GM18505 (cell line): ENCODE results near the gene TBL1X.

Experiments used
- ATAC-seq: cut with Tn5 transposase; IDR thresholded peaks from one replicate; pipeline ENCODE4 v1.9.1; 2021; ENCODE audit not compliant: unreplicated experiment
- POLR2A ChIP-seq: IDR thresholded peaks from 4 replicates; pipeline ENCODE4 v1.6.1; 2011; ENCODE audit warnings: borderline replicate concordance; ENCODE audit not compliant: insufficient read depth, insufficient read length; ENCODE audit errors: extremely low read depth

Gene TBL1X

DNA sequence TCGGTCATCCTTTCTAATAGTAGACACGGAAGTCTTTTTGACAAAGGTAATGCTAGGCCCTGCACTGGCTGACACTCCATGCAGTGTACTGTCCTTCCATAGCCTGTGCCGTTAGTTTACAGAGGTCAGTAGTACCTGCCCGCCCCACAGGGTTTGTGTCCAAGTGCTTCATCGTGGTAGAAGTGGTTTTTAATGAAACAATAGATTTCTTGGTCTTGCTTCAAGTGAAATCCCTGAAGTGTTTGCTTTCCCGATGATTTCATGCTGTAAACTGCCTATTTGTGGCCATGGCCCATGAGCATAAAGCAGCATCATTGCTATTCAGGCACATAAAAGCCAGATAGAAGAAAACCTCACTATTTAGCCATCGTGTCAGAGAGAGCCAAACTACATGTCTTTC is 161.5 kb downstream of the TBL1X start:
- TF ChIP-seq POLR2A = no peak

GRCh38 chrX:9627922-9628321 is 163.1 kb downstream of the TBL1X start:
- no peak for TF ChIP-seq POLR2A
- ATAC-seq = no peak

More for the DNA sequence above, 161.5 kb downstream of the TBL1X start:
- ATAC-seq = no peak

GRCh38 chrX:9628779-9629493 is 164.1 kb downstream of the TBL1X start:
- ATAC-seq = no peak
- no peak for TF ChIP-seq POLR2A

DNA sequence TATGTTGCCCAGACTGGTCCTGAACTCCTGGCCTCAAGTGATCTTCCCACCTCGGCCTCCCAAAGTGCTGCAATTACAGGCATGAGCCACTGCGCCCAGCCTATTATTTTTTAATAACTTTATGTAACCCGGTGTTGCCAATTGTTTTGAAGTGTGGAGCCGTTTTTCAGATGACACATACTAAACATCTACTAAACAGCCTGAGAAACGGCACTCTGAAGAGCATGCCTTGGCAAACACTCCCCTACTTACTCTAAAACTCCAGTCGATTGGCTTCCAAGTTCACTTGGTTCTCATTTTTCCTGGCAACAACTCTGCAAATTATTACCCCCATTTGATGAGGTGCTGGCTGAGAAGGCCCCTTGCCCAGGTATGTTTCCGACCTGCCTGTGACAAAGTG is 169.7 kb downstream of the TBL1X start:
- ATAC-seq = no peak
- TF ChIP-seq POLR2A = no peak

GRCh38 chrX:9635368-9635767 is 170.5 kb downstream of the TBL1X start:
- TF ChIP-seq POLR2A = no peak
- no peak for ATAC-seq

- no peak for ATAC-seq
- no peak for TF ChIP-seq POLR2A
Measured at GRCh38 chrX:9635803-9636202, 170.9 kb downstream of the TBL1X start.

DNA sequence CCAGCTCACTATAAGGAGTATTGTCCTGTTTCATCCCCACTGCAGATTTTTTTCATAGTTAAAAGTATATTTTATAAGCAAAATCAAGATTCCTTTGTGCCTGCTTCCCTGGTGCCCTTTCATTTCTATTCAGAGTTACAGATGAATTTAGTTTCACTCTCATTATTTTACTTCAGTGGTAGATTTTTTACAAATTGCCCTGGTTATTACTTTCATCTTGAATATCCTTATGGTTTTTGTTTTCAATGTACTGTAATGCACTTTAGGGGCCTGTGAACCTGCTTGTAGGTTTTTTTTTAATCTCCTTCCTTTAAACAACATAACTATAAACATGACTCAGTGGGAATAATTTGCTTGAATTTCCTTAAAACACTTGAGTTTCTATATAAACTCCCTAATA is 174.0 kb downstream of the TBL1X start:
- no peak for TF ChIP-seq POLR2A
- ATAC-seq = no peak

DNA sequence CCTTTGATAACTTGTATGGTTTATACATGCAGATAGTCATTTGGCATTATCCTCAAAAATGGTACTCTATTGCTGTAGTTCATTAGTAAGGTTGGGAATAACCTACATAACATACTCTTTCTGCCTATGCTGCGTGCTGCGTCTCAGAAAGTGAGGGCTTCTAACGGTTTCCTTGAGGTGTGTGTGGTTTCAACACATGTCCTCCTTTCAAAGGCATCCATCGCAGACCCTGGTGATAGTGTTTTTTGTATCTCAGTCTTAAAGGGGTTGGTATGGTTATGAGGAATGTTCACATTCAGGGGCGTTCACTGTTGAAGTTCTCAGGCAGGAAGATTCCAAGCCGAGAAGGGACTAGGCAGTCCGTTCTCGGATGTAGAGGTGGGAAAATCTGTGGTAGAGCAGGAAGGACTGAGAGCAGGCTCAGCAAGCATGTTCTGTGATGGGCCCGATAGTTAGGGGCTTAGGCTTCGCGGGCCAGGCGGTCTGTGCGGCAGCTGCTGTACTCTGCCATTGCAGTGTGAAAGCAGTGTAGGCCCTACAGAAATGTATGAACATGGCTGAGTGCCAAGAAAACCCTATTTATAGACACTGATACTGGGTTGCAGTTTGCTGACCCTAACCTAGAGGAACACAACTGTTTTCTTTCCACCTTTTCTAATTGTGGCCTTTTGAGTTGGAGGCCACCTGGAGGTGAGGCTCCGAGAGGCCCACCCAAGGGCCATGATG is 177.6 kb downstream of the TBL1X start:
- ATAC-seq = no peak
- no peak for TF ChIP-seq POLR2A

DNA sequence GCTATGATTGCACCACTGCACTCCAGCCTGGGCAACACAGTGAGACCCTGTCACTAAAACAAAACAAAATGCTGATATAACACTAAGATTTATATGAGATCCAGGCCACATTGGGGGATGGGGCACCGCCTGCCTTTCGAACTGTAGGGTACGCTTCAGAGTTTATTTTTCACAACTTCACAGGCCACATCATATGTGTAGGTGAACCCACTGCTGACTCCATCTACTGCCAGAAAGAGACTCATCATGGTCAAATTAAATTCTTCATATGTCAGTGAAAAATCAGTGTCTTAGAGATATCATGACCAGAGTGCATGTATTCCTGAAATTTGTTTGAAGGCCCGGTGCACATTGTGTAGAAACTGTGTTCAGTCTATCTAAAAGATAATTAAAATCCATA is 178.9 kb downstream of the TBL1X start:
- no peak for ATAC-seq
- TF ChIP-seq POLR2A = no peak

DNA sequence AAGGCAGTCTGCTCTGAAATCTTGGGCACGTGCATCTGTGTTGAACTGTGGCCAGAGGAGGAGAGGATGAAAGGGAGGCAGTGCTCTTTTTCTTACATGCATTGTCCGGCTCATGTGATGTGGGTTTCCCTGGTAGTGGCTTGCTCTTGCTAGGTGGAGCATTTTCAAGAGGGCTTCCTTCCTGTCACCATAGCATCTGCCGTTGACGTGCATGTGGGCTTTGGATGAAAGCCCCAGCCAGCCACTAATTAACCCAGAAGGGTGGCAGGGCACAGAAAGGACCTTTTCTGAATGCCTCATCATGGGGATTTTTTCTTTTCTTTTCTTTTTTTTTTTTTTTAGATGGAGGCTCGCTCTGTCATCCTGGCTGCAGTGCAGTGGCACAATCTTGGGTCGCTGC is 179.5 kb downstream of the TBL1X start:
- peak; percentile 70 for ATAC-seq
- no peak for TF ChIP-seq POLR2A

GRCh38 chrX:9646471-9647224 is 181.8 kb downstream of the TBL1X start:
- TF ChIP-seq POLR2A = no peak
- ATAC-seq = no peak

DNA sequence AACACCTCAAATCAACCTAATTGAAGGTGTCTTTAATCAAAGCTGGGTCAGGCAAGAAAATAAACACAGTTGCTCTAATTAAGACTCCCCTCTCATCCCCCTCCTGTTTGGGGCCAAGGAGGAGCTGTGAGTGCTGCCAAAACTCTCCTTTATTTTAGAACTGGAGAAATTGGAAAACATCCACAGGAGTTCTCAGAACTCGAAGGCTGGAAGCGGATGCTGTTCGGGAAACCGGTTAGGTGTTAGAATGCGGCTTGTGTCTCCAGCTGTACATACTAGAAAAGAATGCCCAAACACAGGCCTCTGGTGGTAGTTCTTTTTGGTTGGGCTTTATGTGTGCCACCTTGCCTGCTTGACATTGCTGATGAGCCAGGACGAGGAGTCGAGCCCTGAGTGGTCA is 182.6 kb downstream of the TBL1X start:
- no peak for ATAC-seq
- TF ChIP-seq POLR2A = no peak

DNA sequence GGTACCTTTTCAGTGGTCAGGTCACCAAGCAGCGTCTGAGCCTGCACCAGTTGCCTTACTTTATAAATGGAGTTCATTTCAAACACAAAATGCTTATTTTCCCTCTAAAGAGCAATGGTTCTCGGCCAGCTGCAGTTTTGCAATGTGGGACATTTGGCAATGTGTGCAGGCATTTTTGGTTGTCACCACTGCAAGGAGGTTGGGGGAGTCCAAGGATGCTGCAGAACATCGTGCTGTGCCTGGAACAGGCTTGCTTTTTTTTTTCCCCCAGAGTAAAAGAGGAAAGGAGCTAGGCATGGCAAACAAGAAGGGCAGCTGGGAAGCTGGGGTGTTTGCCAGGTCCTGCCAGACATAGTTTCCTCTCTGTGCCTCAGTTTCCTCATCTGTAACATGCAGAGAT is 185.2 kb downstream of the TBL1X start:
- no peak for TF ChIP-seq POLR2A
- ATAC-seq = no peak

- no peak for ATAC-seq
- no peak for TF ChIP-seq POLR2A
Measured at GRCh38 chrX:9651737-9652136, 186.9 kb downstream of the TBL1X start.
